HG03439 (cell line): Measurements from ENCODE around the gene COX7A2.

Source experiments
- ATAC-seq: cut with Tn5 transposase; IDR thresholded peaks from one replicate; pipeline ENCODE4 v1.9.1; 2021; ENCODE audit warnings: mild to moderate bottlenecking, moderate library complexity; ENCODE audit not compliant: unreplicated experiment

COX7A2 gene

GRCh38 chr6:75222261-75222660 lies 21.3 kb downstream of the COX7A2 start:
- ATAC-seq: no peak

- ATAC-seq: no peak
Observed at GRCh38 chr6:75221116-75221515, 22.5 kb downstream of the COX7A2 start.

DNA sequence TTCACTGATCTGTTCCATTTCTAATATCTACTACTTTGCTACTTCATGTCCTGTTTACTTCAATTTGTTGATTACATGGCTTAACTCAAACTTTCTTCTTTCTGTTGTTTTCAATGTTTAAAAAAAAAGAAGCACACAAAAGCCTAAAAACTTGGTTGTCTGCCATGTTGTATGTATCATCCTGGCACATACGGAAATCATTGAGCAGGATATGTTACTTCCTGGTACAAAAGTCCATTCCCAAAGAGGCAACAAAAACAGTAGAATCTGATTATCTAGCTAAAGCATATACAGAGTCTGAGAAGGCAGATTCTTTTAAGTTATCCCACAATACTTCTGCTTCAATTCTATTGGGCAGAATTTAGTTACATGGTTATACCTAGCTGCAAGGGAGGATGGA lies 23.2 kb downstream of the COX7A2 start:
- no peak for ATAC-seq

GRCh38 chr6:75219263-75219662 lies 24.3 kb downstream of the COX7A2 start:
- ATAC-seq: no peak

- no peak for ATAC-seq
Observed at GRCh38 chr6:75217193-75217592, 26.4 kb downstream of the COX7A2 start.

DNA sequence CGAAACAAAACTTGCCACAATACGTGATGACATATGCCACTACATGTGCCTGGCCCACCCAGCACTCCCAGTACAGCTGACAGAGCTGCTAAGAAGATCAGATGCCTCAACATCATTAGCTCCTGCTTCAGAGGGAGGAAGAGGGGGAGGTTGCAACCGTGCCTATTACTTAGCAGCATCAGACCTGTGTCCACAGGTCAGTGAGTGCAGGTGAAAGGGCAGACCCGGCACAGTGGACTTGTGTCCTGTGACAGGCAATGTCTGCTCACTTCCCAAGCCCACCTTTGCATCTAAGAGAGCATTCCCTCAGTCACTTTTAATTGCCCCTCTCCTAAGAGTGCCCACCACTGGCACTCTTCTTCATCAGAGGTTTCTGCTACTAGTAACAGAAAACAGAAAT lies 28.3 kb downstream of the COX7A2 start:
- no peak for ATAC-seq

DNA sequence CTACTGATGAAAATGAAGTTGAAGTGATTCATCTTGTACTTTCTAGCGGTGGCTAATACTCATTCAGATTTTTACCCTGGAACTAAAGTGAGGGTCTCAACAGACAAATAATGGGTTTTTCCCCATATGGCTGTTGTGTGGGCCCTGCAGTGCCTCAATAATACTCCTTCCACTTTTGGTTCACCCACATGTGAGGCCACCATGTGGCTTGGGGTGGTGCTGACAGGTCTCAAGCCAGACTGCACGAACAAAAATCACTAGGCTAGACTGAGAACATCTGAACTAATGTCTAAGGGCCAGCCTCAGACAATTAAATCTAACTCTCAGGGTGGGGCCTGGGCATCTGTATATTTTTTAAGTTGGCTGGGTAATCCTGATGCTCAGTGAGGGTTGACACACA lies 29.9 kb downstream of the COX7A2 start:
- ATAC-seq: no peak

DNA sequence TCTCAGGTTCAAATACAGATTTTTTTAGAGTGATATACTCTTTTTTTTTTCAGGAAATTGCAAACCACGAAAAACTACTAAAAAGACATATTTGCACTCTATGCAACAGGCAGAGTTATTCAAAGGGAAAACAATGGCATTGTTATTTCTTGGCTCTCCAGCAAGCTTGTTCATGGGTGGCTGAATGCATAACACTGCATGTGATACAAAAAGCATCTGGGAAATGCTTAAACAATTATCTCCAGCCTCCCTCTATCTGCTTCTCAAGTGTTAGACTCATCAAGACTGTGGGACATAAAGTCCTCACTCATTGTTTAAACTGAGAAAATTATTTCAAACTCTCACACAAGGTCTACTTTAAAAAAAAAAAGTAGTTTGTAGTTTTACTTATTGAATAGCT lies 30.5 kb downstream of the COX7A2 start:
- no peak for ATAC-seq

- ATAC-seq: no peak
Observed at GRCh38 chr6:75211920-75212590, 31.5 kb downstream of the COX7A2 start.

GRCh38 chr6:75210885-75211739 lies 32.5 kb downstream of the COX7A2 start:
- no peak for ATAC-seq

DNA sequence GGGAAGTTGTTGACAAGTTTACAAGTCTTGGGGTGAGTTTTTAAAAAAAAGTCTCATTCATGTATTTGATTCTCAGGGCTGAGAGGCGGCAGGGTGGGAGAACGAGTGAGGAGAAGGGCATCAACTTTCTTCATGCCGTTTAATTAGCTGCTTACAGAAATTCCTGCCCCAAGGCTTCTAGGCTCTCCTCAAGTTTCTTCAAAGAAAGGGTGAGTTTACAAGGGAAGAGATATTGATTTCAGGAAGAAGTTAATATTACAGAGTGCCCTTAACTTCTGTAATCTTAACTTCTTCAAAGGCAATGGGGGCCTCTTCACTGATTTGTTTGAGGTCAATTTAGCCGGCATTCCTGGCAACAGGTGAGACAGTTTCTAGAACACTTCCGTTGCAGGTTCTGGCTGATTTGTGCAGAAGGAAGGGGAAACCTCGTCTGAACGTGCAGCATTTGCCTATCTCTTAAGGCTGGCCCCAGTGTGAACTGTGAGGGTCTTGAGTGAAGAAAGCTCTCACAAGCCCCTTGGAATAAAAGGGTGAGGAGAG lies 34.3 kb downstream of the COX7A2 start:
- ATAC-seq: no peak

GRCh38 chr6:75208298-75209183 lies 35.1 kb downstream of the COX7A2 start:
- ATAC-seq: peak; percentile 78

DNA sequence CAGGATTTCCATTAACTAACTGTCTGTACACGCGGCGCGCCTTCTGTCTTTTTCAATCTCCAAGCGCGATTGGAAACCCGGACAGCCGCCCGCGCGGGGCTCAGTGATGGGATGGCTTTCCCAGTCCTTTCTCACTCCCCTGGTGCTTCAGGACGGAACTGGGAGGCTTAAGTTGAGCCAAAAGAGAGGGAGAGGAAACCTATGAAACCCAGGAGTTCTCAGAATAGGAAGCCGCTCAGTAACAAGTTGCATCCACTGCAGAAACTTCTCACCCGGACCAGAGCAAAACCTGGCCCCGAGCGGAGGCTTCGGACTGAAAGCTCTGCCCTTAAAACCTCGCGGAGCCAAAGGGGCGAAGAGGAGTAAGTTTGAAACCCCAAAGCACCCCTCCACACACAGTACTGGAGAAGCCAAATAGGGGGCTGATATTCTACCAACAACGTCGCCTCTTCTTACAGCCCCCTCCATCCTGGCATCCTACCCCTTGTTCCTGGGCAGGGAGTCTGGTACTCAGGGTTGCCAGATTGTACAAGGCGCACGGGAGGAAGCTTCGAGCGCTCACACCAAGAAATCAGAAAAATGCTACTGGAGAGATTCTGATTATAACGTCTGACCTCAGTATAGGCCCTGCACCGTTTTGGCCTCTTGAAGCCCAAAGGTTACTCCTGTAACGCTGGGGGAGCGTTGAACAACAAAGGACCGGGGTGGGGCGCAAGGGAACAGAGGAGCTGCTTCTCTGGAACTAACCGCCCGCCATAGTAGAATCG lies 36.8 kb downstream of the COX7A2 start:
- ATAC-seq: no peak

GRCh38 chr6:75205776-75206575 lies 37.6 kb downstream of the COX7A2 start, which contains the start of gene COL12A1:
COL12A1 (minus strand) TSS chr6:75206053; CDS start chr6:75202792, 3,261 bp downstream.
- ATAC-seq: no peak

- no peak for ATAC-seq
Observed at GRCh38 chr6:75204959-75205775, 38.4 kb downstream of the COX7A2 start.

GRCh38 chr6:75204217-75204958 lies 39.2 kb downstream of the COX7A2 start:
- no peak for ATAC-seq

DNA sequence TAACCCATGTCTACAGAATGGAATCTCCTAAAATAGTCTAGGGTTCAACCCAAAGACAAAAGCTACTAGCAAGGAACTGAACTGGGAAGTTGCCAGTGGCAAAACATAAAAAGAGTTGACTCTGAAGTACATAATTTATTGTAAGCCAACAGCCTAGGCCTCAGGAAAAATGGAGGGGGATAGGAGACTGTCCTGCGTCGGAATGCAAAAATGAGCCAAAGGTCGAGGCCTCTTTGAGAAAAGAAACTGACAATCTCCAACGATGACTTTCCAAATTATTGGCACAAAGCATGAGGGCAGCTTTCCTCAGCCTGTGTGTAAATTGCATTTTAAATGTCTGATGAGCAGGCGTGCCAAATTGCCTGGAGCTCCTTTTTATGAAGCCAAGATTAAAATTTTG lies 39.9 kb downstream of the COX7A2 start:
- no peak for ATAC-seq

DNA sequence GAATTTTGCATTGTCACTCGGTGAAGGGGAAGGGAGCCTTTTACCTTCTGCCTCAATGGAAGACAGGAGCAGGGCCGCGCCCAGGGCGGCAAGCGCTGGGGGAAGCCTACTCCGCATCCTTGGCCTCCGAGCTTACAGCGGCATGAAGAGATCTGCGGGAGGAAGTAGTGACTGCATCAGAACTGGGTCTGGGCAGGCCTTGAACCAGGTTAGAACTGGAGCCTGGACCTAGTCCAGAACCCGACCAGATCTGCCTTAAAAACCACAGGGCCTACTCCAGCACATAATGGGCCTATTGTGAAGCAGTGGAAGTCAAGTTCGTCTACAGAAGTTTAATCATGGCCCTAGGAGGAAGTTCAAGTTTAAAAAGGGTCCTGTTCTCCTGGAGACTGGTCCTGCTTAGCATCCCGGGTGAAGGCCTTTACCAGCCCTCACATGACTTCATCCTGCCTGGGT lies 40.9 kb downstream of the COX7A2 start:
- no peak for ATAC-seq
